Suprapubic skin (tissue), 4 donors: ENCODE measurements around the gene CSTPP1.

Experiments
- POLR2A ChIP-seq, 2 donors: fragments of 450-650 bp; IDR thresholded peaks; one replicate each; pipeline ENCODE4 v1.6.1; 2017; ENCODE audit warnings: antibody characterized with exemption in 2 of 2, mild to moderate bottlenecking in 2 of 2, moderate library complexity in 2 of 2
- POLR2AphosphoS5 ChIP-seq, 3 donors: sonication (generic); formaldehyde crosslinking; IDR thresholded peaks; one replicate each; pipeline ENCODE4 v1.6.1; 2017; ENCODE audit warnings: antibody characterized with exemption in 3 of 3
- TF ChIP-seq, protein P1 (sequence below), 2 donors: fragments of 200-600 bp in 1 of 2; fragments of 450-650 bp in 1 of 2; sonication (generic) in 1 of 2; IDR thresholded peaks; one replicate each; pipeline ENCODE4 v1.5.1; 2016 to 2019; ENCODE audit warnings: antibody characterized with exemption in 2 of 2, mild to moderate bottlenecking in 1 of 2, moderate library complexity in 1 of 2

- TF ChIP-seq POLR2AphosphoS5 (IDR thresholded peaks at IDR 0.05): no peak
- no peak for TF ChIP-seq POLR2A (IDR thresholded peaks at IDR 0.05)
- TF ChIP-seq, protein P1, sequence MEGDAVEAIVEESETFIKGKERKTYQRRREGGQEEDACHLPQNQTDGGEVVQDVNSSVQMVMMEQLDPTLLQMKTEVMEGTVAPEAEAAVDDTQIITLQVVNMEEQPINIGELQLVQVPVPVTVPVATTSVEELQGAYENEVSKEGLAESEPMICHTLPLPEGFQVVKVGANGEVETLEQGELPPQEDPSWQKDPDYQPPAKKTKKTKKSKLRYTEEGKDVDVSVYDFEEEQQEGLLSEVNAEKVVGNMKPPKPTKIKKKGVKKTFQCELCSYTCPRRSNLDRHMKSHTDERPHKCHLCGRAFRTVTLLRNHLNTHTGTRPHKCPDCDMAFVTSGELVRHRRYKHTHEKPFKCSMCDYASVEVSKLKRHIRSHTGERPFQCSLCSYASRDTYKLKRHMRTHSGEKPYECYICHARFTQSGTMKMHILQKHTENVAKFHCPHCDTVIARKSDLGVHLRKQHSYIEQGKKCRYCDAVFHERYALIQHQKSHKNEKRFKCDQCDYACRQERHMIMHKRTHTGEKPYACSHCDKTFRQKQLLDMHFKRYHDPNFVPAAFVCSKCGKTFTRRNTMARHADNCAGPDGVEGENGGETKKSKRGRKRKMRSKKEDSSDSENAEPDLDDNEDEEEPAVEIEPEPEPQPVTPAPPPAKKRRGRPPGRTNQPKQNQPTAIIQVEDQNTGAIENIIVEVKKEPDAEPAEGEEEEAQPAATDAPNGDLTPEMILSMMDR (IDR thresholded peaks at IDR 0.05): no peak
These were observed 252.7 kb downstream of the CSTPP1 start for GRCh38 chr11:47189100-47189834.
